Activated CD4-positive, alpha-beta memory T cell treated with anti-CD3 and anti-CD28 coated beads for 36 hours (primary cell): ENCODE measurements around the gene GRK6. TPM values are rescaled to one million over a fixed set of nuclear protein-coding genes. Genes with fewer than 3 reads are reported as not detected.
A peak's percentile ranks its signal among the peaks of the same experiment; 100 is the strongest.

ENCODE experiments used
- CTCF ChIA-PET: fragments of 350-600 bp; sonication (Branson Sonifier 250); formaldehyde crosslinking; loops from one replicate; lab custom pipeline; 2021; ENCODE audit warnings: antibody characterized with exemption, inconsistent platforms; lab: Charles Lee
- POLR2A ChIA-PET: fragments of 350-600 bp; sonication (Branson Sonifier 250); formaldehyde crosslinking; loops from one replicate; lab custom pipeline; 2021; ENCODE audit warnings: antibody characterized with exemption; lab: Charles Lee
- DNase-seq: peaks from one replicate; pipeline ENCODE4 v3.0.0-alpha.2; 2020
- H3K27ac Mint-ChIP-seq: one replicate; pipeline ENCODE4 v1.8.0; 2021; ENCODE audit warnings: mixed read lengths
- H3K27me3 Mint-ChIP-seq: one replicate; pipeline ENCODE4 v1.8.0; 2021; ENCODE audit warnings: mixed read lengths
- H3K36me3 Mint-ChIP-seq: one replicate; pipeline ENCODE4 v1.8.0; 2021; ENCODE audit warnings: mixed read lengths
- H3K4me1 Mint-ChIP-seq: one replicate; pipeline ENCODE4 v1.8.0; 2021; ENCODE audit warnings: low read depth, mixed read lengths
- H3K4me3 Mint-ChIP-seq: one replicate; pipeline ENCODE4 v1.8.0; 2021; ENCODE audit warnings: mild to moderate bottlenecking, mixed read lengths
- H3K9me3 Mint-ChIP-seq: one replicate; pipeline ENCODE4 v1.8.0; 2021; ENCODE audit warnings: mixed read lengths
- intact Hi-C: fragments of 100-400 bp; cut with micrococcal nuclease; formaldehyde crosslinking; loops from one replicate; pipeline ENCODE4 v1.15.1; 2023
- total RNA-seq, 2 experiments: library from RNA; stranded (reverse); gene quantifications; one replicate each; pipeline ENCODE4 v1.2.3, GENCODE V29; 2021

Gene GRK6
- total RNA-seq, result 100 to 1,000 TPM; 177 to 178 TPM

DNA sequence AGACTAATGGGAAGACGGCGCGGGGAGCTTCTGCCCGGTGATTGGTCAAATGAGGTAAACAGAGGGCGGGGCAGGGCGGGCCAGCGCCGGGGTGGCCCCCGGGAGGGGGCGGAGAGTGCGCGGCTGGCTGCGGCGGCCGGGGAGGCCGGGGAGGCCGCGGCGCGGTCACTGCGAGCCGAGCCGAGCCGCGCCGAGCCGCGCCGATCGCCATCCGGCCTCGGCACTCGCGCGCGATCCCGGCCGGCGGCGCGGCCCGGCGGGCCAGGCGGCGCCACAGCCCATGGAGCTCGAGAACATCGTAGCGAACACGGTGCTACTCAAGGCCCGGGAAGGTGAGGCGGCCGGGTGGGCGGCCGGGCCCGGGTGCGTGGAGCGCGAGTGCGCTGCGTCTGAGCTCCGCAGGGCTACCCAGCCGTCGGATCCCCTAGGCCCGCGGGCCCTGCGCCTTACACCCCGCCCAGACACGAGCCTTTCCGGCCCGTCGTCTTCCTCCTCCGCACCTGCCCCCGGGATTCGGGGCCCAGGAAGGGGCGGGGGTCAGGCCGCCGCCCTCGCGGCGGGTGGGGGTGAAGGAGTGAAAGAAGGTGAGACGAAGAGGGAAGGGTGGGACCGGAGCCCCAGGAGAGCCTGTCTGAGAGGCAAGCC, at the start of gene GRK6:
GRK6 (plus strand) TSS at position 111 of the 645 bp plus-strand sequence; CDS start at position 281, 170 bp downstream.
- no peaks in the 10 kb centered on the region for H3K27me3 Mint-ChIP-seq
- peak; percentile 82 for DNase-seq
- H3K36me3 Mint-ChIP-seq, result peaks cover 36% of the 10 kb centered on the region
- H3K9me3 Mint-ChIP-seq, result no peaks in the 10 kb centered on the region
- ChIA-PET POLR2A (interaction anchor here (0.6 to 10.6 kb wide), 16 partner anchors 11 to 889 kb away, joined by 3 to 319 read pairs (median 6); partner anchors contain the start of genes LMAN2, MXD3, PRR7 and RNF44), CTCF (interaction anchor here (0.7 to 15.3 kb wide), 8 partner anchors 17 to 117 kb away, joined by 3 to 220 read pairs (median 16); partner anchors contain the start of genes F12, PFN3 and PRR7)
- intact Hi-C loops, result loop anchor here (1.0 to 2.0 kb wide), 7 partner anchors 8 to 890 kb away; partner anchors contain the start of genes PDLIM7 and RNF44
- peaks cover 42% of the 10 kb centered on the region for H3K4me1 Mint-ChIP-seq
- peak within 1 kb of the TSS; percentile 97 for H3K4me3 Mint-ChIP-seq
- peak within 1 kb of the TSS; percentile 97 for H3K27ac Mint-ChIP-seq

DNA sequence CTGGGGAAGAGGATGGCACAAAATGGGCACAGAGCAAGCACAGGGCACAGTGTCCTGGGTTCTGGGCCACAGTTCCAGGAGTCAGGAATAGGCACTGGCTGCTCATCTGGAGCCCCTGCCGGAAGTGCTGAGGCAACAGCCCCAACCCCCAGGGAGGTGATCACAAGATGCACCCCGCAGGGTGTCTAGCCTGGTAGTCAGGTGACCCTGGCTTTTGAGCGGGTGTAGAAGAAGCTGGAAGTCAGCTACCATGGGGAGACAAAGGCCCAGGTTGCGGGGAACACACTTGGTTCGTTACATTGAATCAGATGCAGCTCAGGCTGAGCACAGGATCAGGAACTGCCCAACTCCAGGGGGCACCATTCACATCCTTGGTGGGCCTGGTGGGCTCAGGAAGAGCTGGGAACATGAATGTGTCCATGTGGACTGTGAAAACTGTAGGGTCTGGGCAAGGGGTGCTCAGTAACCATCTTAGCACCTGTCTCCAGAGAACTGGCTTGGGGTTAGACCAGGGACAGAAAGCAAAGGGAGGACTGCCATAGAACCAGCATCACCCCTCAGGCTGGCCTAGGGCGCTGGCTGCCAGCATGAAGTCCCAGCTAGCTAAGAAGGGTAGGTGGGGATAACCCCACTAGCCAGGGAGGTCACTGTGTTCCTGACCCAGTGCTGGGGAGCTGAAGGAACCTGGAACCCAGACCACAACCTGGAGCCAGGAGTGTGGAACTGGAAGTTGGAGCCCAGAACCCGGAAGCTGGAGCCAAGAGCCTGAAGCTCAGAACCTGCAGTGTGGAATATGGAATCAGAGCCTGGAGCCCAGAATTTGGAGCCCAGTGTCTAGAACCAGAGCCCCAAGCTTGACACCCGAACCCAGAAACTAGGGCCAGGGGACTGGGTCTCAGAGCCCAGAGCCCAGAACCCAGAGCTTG, 48.4 kb upstream of the GRK6 start:
- Mint-ChIP-seq H3K27ac (peak overlapping the region; percentile 28), H3K9me3 (no peaks in the 10 kb centered on the region), H3K4me3 (no peak overlapping the region), H3K36me3 (peaks cover 4% of the 10 kb centered on the region), H3K4me1 (peaks cover 30% of the 10 kb centered on the region), H3K27me3 (no peaks in the 10 kb centered on the region)
- intact Hi-C loops, result no loop called here
- CTCF ChIA-PET, result interaction anchor here (0.6 to 3.9 kb wide), 9 partner anchors 8 to 205 kb away, joined by 3 to 37 read pairs (median 4); no protein-coding TSS in a partner anchor
- POLR2A ChIA-PET, result interaction anchor here (0.5 to 2.4 kb wide), 7 partner anchors 8 to 67 kb away, joined by 3 to 11 read pairs (median 4); partner anchors contain the start of gene RGS14
- no peak for DNase-seq

DNA sequence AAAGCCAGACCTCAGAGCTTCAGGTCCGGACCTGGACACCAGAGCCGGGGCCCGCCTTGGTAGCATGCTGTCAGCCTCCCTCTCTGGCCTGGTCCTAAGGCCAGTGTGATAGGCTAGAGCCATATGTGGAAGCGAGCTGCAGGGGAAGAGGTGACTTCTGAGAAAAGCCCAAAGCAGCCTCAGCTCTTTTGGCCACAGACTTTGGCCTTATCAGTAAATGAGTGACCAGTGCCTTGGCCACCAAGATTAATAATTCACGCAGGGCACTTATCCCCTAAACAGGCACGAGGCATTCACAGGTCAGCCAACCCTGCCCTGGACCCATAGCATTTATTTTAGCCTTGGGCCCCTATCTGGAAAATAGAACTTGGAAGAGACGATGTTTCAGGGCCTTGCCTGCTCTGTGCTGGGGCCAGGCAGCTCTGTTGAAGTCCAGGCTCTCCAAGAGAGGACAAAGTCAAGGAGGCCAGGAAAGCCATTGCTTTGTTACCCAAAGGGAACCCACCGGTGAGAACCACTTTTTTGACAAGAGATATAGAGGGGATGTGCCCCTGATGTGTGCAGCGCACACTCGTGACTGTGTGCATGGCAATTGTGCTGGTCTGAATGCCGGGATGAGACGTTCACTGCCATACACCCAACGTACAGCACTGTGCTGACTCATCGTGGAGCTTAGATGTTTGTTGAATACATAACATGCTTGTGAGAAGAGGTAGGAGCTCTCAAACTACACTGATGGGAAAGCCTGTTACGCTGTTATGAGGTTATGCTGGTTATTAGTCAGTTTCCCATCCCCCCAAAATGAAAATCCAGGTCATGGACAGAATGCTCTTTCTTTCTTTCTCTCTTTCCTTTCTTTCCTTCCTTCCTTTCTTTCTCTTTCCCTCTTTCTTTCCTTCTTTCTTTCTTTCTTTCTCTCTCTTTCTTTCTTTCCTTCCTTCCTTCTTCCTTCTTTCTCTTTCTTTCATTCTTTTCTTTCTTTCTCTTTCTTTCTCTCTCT, 47.3 kb upstream of the GRK6 start:
- ChIA-PET CTCF (interaction anchor here (0.6 to 3.9 kb wide), 12 partner anchors 9 to 206 kb away, joined by 3 to 37 read pairs (median 4); no protein-coding TSS in a partner anchor), POLR2A (interaction anchor here (0.8 to 2.4 kb wide), 6 partner anchors 9 to 66 kb away, joined by 3 to 11 read pairs (median 4); partner anchors contain the start of gene RGS14)
- H3K9me3 Mint-ChIP-seq, result no peaks in the 10 kb centered on the region
- DNase-seq, result peak; percentile 67
- H3K27me3 Mint-ChIP-seq, result no peaks in the 10 kb centered on the region
- H3K4me3 Mint-ChIP-seq, result no peak overlapping the region
- H3K36me3 Mint-ChIP-seq, result no peaks in the 10 kb centered on the region
- peak overlapping the region; percentile 36 for H3K27ac Mint-ChIP-seq
- peaks cover 20% of the 10 kb centered on the region for H3K4me1 Mint-ChIP-seq
- intact Hi-C loops, result loop anchor here (1.0 kb wide), 2 partner anchors 10 to 15 kb away; no protein-coding TSS in a partner anchor

DNA sequence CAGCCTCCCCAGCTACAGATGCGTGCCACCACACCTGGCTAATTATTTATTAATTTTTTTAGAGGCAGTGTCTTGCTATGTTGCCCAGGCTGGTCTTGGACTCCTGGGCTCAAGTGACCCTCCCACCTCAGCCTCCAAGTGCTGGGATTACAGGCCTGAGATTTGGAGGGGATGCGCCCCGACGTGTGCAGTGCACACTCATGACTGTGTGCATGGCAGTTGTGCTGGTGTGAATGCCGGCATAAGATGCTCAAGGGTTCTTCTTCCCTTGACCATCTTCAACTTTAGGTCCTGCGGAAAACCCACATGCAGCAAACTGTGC, 45.7 kb upstream of the GRK6 start:
- ChIA-PET CTCF (interaction anchor here (3.3 to 3.9 kb wide), 3 partner anchors 9 to 22 kb away, joined by 15 to 37 read pairs (median 35); no protein-coding TSS in a partner anchor), POLR2A (no interaction called here)

DNA sequence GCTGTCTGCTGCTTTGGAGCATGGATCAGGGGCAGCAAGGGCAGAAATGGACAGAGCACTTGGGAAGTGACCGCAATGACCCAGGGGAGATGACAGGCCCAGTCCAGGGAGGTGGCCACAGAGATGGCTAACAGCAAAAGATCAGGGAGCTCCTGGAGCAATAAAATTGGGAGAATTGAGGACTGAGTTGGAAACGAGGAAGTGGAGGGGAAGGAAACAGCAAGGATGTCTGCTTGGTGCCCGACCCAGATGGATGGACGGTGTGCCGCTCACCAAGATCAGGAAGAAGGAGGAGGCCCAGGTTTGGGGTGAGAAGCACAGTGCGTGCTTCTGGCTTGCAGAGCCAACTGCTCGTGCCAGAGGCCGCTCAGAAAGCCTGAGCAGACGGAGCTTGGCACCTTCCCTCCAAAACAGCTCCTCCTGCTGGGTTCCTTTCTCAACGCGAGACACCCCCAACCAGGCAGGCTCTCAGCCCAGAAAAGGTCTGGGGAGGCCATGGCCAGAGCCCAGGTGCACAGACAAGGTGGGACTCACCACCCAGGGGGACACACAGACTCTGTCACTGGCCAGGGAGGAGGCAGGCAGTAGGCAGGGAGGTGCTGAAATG, 44.0 kb upstream of the GRK6 start:
- no peaks in the 10 kb centered on the region for H3K27me3 Mint-ChIP-seq
- no peaks in the 10 kb centered on the region for H3K36me3 Mint-ChIP-seq
- H3K4me1 Mint-ChIP-seq, result peaks cover 23% of the 10 kb centered on the region
- H3K4me3 Mint-ChIP-seq, result no peak overlapping the region
- H3K9me3 Mint-ChIP-seq, result no peaks in the 10 kb centered on the region
- no peak overlapping the region for H3K27ac Mint-ChIP-seq
- peak; percentile 41 for DNase-seq
- CTCF ChIA-PET, result interaction anchor here (0.7 to 3.8 kb wide), 8 partner anchors 8 to 70 kb away, joined by 3 to 15 read pairs (median 4); no protein-coding TSS in a partner anchor
- intact Hi-C loops, result no loop called here
- POLR2A ChIA-PET, result no interaction called here

More for the DNA sequence above, 45.7 kb upstream of the GRK6 start:
- Mint-ChIP-seq H3K4me3 (no peak overlapping the region), H3K4me1 (peaks cover 20% of the 10 kb centered on the region), H3K27ac (no peak overlapping the region), H3K36me3 (no peaks in the 10 kb centered on the region), H3K9me3 (no peaks in the 10 kb centered on the region), H3K27me3 (no peaks in the 10 kb centered on the region)
- intact Hi-C loops, result no loop called here
- no peak for DNase-seq

DNA sequence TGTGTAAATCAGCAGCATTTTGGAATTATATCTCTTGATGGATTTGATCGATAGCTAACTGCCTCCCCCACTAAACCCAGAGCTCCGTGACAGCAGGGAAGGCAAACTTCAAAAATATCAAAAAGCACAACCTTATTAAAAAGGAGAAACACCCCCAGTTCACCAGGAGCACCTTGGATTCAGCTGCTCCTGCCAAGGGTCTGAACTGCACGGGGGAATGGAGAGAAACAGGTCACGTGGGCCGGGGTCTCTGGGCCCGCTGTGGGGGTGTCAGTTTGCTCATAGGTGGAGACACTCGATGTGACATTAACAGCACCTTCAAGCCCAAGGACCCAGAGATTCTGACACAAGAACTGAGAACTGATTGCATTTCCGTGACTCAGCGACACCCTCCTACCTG, 43.3 kb upstream of the GRK6 start:
- H3K27me3 Mint-ChIP-seq, result no peaks in the 10 kb centered on the region
- H3K36me3 Mint-ChIP-seq, result no peaks in the 10 kb centered on the region
- POLR2A ChIA-PET, result no interaction called here
- H3K4me1 Mint-ChIP-seq, result peaks cover 27% of the 10 kb centered on the region
- DNase-seq, result no peak
- intact Hi-C loops, result no loop called here
- no peak overlapping the region for H3K27ac Mint-ChIP-seq
- CTCF ChIA-PET, result interaction anchor here (0.7 to 3.8 kb wide), 7 partner anchors 13 to 71 kb away, joined by 3 to 15 read pairs (median 3); no protein-coding TSS in a partner anchor
- H3K9me3 Mint-ChIP-seq, result no peaks in the 10 kb centered on the region
- H3K4me3 Mint-ChIP-seq, result no peak overlapping the region

DNA sequence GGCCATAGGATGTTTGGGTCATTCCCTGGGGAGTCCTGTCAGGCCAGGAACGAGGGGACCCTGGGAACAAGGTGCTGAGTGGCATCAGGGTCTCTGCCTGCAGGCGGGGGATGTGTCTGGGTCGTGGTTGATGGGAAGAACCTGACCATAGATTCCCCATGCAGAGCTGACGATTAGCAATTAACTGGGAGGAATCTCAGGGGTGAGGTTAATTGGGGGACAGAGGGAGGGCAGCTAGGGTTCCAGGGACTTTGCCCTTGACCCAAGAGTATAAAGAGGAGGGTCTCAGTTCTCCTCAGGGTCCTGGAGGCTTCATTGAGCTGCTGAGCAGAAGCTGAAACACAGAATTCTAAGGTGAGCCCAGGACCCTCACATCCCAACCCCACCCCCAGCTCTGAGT, 42.3 kb upstream of the GRK6 start, which contains the start of gene SLC34A1:
SLC34A1 (plus strand) TSS at position 301 of the 400 bp plus-strand sequence. CDS start 1,308 bp downstream, outside the sequence.
- H3K27me3 Mint-ChIP-seq, result no peaks in the 10 kb centered on the region
- ChIA-PET CTCF (interaction anchor here (0.7 to 4.1 kb wide), 3 partner anchors 14 to 37 kb away, joined by 4 to 19 read pairs (median 15); no protein-coding TSS in a partner anchor), POLR2A (interaction anchor here (0.7 kb wide), 2 partner anchors 15 to 37 kb away, joined by 3 to 4 read pairs; no protein-coding TSS in a partner anchor)
- DNase-seq, result no peak
- H3K27ac Mint-ChIP-seq, result no peak within 1 kb of the TSS
- no peaks in the 10 kb centered on the region for H3K9me3 Mint-ChIP-seq
- no peaks in the 10 kb centered on the region for H3K36me3 Mint-ChIP-seq
- peaks cover 33% of the 10 kb centered on the region for H3K4me1 Mint-ChIP-seq
- H3K4me3 Mint-ChIP-seq, result no peak within 1 kb of the TSS
- intact Hi-C loops, result no loop called here

DNA sequence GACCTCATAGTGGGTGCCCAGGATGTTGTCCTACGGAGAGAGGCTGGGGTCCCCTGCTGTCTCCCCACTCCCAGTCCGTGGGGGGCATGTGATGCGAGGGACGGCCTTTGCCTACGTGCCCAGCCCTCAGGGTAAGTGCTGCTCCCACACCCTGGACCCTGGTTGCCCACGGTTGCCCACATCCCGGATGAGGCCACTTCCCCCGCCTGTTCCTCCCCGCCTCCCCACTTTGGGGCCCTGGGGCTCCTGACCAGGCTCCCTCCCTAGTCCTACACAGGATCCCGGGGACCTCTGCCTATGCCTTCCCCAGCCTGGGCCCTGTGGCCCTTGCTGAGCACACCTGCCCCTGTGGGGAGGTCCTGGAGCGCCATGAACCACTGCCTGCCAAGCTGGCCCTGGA, 40.8 kb upstream of the GRK6 start:
- CTCF ChIA-PET, result interaction anchor here (0.8 to 4.1 kb wide), 4 partner anchors 15 to 76 kb away, joined by 3 to 19 read pairs (median 4); no protein-coding TSS in a partner anchor
- intact Hi-C loops, result loop anchor here (5.0 kb wide), 1 partner anchor 33 kb away; the partner anchor contains the start of gene LMAN2

DNA sequence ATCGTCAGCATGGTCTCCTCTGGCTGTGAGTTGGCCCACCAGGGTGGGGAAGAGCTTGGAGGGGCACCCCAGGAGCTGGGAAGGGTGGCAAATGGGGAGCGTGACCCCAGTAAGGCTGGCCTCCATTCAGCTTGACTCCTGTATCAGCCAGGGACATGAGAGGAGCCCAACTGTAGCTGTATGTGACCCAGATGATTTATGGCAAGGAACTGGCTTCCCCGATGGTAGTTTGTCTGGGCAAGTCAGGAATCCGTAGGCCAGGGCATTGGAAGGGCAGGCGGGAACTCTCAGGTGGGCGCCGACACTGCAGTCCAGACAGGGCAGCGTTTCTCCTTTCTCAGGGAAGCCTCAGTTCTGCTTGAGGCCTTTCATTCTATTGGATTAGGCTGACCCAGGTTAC, 39.9 kb upstream of the GRK6 start:
- H3K4me3 Mint-ChIP-seq, result no peak overlapping the region
- intact Hi-C loops, result loop anchor here (5.0 kb wide), 1 partner anchor 34 kb away; the partner anchor contains the start of gene LMAN2
- ChIA-PET POLR2A (interaction anchor here (0.8 kb wide), 1 partner anchor 69 kb away, joined by 3 read pairs; no protein-coding TSS in a partner anchor), CTCF (interaction anchor here (1.2 to 5.5 kb wide), 4 partner anchors 16 to 77 kb away, joined by 4 to 178 read pairs (median 12); no protein-coding TSS in a partner anchor)
- peaks cover 45% of the 10 kb centered on the region for H3K4me1 Mint-ChIP-seq
- no peak overlapping the region for H3K27ac Mint-ChIP-seq
- no peaks in the 10 kb centered on the region for H3K36me3 Mint-ChIP-seq
- H3K27me3 Mint-ChIP-seq, result no peaks in the 10 kb centered on the region
- no peaks in the 10 kb centered on the region for H3K9me3 Mint-ChIP-seq
- DNase-seq, result no peak

More for the DNA sequence above, 40.8 kb upstream of the GRK6 start:
- Mint-ChIP-seq H3K36me3 (no peaks in the 10 kb centered on the region), H3K27me3 (no peaks in the 10 kb centered on the region), H3K27ac (no peak overlapping the region), H3K4me1 (peaks cover 40% of the 10 kb centered on the region), H3K4me3 (no peak overlapping the region), H3K9me3 (no peaks in the 10 kb centered on the region)
- POLR2A ChIA-PET, result no interaction called here
- DNase-seq, result no peak

DNA sequence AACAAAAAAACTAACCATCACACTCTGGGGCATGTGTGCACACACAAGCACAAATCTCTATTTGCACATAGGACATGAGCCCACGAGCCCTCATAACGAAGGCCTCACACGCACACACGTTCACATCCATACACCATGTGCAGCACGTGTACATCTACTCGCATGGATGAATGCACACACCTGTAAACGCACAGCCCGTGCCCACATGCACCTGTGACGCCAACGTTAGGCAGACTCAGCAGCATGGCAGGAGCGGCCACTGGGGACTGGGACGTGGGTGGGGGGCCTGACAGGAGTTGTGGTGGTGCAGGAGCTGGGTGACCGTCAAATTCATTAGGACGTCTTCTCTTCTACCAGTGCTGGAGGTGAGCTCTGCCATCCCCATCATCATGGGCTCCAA, 39.1 kb upstream of the GRK6 start:
- H3K27ac Mint-ChIP-seq, result no peak overlapping the region
- H3K4me3 Mint-ChIP-seq, result no peak overlapping the region
- DNase-seq, result no peak
- no peaks in the 10 kb centered on the region for H3K27me3 Mint-ChIP-seq
- H3K36me3 Mint-ChIP-seq, result no peaks in the 10 kb centered on the region
- H3K4me1 Mint-ChIP-seq, result peaks cover 45% of the 10 kb centered on the region
- H3K9me3 Mint-ChIP-seq, result no peaks in the 10 kb centered on the region
- POLR2A ChIA-PET, result no interaction called here
- intact Hi-C loops, result loop anchor here (5.0 kb wide), 1 partner anchor 35 kb away; the partner anchor contains the start of gene LMAN2
- CTCF ChIA-PET, result interaction anchor here (0.6 to 5.5 kb wide), 4 partner anchors 17 to 66 kb away, joined by 3 to 178 read pairs (median 46); partner anchors contain the start of genes LMAN2 and PRR7
